IPS-NIHi7 (cell line): ENCODE measurements around the gene IER5.

Experiments
- DNase-seq: peaks from one replicate; pipeline ENCODE4 v3.0.0; 2012; ENCODE audit warnings: mixed read lengths; ENCODE audit errors: extremely low spot score

IER5 gene

DNA sequence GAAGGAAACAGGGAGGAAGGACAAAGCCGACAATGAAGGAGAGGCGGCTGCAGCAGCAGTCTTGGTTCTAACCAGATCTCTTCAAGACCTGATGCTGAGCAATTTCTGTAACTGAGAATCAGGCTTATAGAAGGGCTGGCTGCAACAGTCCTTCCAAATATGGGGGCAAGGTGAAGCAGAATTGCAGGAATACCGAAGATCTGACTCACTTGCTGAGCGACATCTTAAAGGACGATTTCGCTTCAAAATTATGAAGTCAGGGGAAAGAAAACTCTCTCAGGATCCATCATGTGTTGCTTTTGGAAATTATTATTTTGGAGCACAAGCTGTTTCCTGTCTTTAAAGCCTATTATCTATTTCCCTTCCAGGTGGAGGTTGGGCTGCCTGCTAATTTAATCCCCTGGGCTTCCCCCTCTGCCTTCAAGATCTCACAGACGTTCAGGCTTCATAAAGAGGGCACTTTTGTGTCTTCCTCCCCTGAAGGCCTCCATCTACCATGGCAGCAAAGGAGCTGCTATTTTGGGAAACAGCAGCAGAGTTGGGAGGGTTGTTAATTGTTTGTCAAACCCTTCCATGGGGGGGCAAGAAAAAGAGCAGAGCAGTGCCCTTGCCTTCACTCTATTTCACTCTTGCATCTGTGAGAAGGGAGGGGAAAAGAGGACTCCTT lies 10.8 kb upstream of the IER5 start:
- DNase-seq: no peak

DNA sequence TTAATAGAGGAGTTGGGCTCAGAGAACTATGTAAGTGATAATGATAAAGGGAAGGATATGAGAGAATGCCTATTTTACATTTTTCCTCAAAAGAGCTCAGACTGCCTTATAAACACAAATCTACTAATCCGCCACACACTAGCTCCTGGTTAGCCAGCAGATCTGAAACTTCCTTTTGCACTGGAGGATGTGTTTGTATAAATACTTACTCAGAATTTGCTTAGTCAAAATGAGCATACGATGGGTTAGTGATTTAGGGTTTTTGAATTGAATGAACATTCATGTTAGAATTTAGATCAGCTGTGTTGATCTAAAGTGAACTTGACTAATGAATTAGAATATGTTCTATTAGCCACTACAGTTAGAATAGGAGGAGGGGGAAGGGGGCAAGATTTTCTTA lies 9.1 kb upstream of the IER5 start:
- no peak for DNase-seq

DNA sequence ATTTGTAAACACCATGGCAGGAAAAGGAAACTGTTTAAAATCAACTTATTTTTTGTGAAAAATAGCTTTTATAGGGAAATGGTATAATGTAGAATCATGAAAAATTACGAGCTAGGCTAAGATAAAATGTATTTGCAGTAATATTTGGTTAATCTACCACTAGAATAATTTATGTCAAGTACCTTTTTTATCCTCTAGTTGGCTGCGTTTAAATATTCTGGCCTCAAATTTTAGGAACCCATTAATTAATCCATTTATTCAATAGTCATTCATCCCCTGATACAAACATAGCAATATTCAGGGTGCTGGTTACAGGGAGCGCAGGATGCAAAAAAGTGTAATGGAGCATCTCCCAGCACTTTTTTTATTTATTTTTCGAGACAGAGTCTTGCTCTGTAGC lies 8.6 kb upstream of the IER5 start:
- no peak for DNase-seq

DNA sequence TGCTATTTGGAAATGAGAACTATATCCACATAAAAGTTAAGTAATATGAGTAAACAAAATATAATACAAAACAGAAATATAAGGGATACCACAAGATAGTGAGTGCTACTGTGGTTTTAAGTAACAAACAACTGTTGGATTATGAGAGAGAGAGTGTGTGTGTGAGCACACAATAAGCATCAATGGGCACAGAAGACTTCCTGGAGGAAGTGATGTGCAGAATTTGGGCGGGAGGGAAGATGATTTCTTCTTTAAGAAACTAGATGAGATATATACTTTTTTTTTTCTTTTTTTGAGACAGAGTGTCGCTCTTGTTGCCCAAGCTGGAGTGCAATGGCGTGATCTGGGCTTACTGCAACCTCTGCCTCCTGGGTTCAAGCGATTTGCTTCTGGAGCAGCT lies 7.9 kb upstream of the IER5 start:
- DNase-seq: no peak

DNA sequence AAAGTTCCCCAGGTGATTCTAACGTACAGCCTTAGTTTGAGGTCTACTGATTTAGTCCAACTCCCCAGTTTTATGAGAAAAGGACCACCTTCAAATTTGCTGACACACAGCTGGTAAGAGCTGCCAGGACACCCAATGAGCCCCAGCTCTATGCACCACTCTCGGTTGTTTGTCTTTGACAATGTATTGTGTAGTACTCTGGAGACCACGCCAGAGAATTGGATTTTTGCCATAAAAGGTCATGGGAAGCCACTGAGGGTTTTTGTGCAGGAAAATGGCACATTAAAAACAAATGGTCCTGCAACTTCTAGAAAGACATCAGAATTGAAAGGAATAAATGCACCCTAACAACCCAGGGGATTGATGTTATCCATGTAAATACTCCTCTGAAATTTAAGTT lies 7.1 kb upstream of the IER5 start:
- DNase-seq: no peak

DNA sequence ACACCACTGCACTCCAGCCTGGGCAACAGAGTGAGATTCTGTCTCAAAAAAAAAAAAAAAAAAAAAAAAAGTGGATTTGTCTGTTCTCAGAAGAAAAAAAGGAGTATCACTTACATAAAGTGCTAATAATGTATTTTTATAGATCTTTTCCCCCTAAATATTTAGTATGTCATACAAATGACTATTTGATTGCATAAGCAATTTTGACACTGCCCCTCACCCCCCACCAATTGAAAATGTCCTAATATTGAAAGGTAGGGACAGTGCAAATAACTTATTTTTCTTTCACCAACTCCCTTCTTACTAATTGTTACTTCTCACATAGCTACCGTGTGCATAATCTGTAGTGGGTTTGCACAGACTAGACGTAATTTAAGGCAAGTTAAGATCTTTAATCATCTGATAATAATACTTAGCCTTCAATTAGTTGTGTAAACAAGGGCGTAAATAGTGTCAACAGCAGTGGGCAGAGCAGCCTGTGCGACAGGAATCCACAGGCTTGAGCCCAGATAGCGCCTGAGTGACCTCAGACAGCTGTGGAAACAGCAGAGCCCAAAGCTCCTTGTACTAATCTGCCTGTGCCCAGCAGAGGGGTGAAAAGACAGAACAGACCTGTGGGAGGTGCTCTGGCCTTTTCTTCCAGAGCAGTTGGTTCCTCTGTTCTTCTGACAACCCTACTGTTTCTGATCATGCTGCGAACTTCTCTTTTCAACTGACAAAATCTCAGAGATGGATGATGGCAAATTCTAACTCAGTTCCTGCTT lies 4.5 kb upstream of the IER5 start:
- DNase-seq: peak; percentile 69

DNA sequence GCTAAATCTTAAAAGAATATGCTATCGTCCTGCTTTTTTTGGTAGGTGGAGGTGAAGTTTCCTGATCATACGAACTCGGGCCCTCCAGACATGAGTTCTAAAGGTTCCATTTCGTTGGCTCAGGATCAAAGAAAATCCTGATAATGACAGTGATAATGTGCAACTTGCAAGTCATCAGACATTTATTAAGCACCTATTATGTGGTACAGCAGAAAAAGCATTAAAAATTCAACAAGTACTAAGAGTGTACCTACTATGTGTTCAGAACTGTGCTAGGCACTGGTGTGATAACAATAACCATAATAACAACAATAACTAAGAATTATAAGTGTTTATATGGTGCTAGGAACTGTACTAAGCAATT lies 3.9 kb upstream of the IER5 start:
- DNase-seq: no peak

DNA sequence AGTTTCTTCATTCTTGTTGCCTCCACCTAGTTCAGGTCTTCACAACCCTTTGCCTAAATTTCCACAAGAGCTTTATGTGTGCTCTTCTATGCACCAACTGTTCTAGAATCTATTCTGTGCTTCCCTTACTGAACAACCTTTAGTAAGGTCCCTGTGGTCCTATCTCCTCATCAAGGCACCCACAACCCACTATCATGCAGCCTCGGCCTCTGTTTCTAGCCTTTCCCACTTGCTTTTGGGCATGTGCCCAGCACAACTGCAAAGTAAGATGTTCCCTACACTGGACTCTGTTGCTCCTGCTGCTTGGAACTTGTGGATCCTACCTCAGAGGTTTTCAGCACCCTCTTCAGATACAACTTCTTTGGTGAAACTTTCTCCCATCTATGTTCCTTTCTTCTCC lies 2.4 kb upstream of the IER5 start:
- no peak for DNase-seq

DNA sequence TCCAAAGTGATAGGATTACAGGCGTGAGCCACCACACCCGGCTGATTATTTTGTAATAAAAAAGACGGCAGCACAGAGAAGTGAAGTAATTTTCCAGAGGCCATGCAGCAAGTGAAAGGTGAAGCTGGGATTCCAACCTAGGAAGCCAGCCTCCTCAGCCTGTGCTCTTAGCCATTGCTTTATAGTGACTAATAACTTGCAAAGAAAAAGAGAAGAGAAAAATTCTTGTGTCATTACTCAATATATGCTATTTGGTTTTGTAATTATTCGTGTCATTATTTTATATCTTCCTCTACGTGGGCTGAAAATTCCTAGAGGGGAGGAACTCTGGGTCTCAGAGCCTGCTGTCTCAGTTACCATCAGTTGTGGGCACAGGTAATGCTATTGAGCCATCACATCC lies 1.6 kb upstream of the IER5 start:
- DNase-seq: no peak

DNA sequence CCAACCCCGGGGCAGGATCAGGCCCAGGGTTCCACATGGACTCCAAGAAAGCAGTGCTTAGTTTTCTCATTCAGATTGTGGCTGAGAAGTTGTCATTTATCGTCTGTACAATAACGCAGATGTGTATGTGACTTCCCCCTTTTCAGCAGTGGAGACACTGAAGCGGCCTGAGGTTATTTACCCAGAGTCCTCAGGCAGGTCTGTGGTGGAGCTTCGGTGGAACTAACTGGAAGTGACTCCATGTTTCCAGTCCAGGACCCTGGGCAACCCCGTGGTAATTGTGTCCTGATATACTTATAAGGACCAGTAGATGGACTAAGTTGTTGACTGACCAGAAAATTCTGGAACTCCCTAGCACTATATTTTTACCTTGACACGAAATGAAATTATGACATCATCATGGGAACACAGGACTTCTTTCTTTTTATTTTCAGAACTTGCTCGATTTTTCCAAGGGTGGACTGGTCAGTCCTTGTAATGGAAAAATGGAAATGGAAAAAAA lies 1.0 kb upstream of the IER5 start:
- no peak for DNase-seq

DNA sequence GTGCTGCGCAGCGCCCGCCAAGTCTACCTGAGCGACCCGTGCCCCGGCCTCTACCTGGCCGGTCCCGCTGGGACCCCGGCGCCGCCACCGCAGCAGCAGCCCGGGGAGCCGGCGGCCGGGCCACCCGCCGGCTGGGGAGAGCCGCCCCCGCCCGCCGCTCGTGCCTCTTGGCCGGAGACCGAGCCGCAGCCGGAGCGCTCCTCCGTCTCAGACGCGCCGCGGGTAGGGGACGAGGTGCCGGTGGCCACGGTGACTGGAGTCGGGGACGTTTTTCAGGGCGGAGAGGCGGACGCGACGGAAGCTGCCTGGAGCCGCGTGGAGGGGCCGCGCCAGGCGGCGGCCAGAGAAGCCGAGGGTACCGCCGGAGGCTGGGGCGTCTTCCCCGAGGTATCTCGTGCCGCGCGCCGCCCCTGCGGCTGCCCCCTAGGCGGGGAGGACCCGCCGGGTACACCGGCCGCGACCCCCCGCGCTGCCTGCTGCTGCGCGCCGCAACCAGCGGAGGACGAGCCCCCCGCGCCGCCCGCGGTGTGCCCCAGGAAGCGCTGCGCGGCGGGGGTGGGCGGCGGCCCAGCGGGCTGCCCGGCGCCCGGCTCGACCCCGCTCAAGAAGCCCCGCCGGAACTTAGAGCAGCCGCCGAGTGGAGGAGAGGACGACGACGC lies 646 bp downstream of the IER5 start:
- no peak for DNase-seq

DNA sequence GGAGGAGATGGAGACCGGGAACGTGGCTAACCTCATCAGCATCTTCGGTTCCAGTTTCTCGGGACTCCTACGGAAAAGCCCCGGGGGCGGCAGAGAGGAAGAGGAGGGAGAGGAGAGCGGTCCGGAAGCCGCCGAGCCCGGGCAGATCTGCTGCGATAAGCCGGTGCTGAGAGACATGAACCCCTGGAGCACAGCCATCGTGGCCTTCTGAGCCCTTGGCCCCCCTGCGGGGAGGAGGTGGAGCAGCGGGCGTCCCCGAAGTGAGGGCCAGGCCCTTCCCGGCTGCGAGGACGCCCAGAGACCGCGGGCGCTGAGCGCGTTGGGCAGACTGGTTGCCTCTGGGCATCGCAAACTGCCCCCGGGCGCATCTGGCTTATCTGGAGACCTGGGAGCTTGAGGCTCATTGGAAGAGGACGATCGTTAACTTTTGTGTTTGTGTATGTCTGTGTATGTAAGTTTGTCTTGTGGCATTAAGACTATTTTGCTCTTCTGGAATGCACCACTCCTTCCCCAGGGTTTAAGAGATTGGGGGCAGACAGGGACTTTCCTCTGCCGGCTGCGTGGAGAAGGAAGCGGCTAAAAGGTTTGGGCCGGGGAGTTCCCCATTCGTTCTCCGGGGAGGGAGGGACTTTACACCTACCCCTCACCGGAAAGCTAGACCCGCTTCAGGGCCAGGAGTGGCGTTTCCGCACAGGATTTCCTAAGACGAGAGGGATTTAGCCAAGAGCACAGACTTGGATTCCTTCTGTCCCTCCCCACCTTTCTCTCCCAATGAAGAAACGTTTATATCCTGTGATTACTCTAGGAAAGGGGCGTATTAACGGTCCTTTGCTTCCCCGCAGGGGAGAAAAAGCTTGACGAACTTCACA lies 1.4 kb downstream of the IER5 start:
- no peak for DNase-seq

DNA sequence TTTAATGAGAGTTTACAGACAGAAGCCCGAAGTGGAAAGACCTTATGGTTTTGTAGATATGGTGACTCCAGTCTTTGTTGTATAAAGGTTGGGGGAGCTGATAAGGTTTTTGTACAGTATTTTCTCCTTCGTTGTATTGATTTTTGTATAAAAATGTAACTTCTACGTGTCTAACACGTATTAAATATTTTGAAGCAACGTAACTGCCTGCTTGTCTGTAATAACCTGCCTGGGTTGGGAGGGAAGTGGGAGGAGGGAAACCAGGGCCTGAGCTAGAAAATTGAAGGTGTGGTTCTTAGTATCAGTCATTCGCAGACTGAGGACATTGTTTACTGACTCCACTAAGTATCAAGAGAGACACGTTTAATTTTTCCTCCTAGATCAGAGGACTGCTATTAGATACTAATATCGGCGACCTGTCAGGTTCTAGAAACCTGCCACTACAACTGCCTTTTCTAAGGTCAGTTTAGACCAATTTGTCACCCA lies 2.2 kb downstream of the IER5 start:
- DNase-seq: no peak

DNA sequence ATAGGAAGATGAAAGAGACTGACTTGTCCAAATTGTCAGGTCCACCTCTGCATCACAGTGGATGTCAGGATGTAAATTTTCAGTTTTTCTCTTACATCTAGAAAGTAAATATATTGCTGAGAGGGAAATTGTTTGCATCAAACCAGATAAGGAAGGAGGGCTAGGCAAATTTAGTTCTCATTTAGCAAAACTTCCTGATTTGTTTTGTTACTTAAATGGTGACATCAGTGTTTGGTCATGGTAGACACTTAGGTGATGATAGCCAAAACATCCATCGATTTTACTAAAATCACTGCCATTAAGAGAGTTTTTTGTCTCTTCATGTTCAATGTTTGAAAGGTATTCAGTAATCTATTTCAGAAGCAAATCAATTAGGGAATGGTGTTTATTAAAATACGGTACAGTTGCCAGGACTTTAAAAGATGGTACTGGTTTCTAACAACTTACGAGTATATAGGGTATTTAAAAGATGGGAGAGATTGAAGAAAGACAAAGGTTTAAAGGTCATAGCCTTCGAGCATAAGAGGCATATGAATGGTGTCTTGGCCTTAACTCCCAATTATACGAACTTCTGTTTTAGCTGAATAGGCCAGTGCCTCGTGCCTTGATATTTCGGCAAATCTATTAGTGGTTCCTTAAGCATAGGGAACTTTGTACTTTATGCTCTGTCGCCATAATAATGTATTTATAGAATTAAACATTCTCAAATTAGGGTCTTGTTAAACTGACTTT lies 3.0 kb downstream of the IER5 start:
- no peak for DNase-seq

DNA sequence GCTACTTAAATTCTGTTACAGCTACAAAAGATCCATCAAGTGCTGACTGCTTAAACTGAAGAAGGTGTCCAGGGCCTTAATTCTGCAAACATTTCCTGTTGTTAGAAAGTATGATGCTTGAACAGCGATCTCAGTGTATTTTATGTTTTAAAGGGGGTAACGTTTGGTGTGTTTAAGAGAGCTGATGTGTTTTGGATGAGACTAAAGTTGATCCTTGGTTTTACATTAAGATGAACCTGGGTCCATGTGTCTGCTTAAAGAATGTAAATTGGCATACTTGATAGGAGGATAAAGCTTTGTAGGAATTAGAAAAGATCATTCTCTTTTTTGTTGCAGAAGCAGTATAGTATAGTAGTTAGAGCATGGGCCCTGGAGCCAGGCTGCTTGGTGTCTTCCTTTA lies 3.6 kb downstream of the IER5 start:
- DNase-seq: no peak

DNA sequence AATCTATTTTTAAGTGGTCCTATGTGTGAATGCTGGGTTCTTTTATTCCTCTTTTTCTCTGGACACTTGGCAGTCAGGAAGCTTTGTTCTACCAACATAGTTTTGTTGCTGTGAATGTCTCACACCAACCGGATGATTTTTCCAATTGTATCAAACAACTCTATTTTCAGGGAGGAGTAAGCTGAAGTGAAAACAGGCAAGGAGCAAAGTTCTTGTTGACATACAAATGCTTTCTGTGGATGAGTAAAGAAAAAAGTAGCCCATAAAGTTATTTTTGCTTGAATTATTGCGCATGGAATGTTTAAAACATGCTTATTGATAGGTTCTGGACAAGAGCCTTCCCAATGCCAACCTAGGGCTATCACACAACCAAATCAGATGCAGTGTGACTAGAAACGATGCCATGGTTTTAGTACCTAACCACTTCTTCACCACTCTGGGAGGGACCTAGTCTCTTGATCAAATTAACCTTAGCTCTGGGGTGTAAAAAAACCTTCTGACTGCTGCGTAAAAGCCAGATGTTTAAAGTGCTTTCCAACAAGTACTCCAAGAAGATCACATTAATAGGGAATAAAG lies 4.5 kb downstream of the IER5 start:
- DNase-seq: no peak

DNA sequence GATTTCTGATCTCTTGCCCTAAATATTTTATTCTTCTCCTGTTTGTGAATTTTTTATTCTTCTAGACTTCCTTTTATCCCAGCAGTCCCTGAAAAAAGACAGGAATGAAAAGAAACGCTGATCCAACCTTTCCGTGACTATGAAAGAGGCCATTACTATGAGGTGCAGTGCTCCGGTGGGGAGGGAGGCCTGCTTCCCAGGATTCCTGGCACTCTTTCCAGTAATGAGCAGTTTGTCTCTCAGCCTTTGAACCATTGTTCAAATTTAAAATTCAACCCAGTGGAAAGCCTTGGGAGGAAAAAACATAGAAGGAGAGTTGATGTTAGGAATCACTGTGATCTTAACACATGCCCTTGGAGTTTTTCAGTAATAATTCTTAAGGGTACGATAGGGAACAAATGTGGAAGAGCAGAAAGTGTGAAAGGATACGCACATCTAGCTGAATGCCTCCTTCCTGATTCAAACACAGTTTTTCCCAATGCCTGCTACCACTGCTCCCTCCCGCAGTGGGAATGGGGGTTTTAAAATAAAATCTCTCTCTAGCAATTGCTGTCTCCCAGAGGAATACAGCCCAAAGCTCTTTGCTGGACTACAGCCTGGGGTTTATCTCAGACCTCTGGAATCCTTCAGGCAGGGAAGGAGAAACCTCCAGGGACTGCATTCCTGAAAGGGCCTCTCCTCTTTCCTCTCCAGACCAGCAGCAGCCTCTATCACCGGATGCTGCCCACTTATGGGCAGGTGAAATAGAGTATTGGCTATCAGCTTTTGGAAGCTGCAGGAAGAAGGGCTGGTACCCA lies 6.1 kb downstream of the IER5 start:
- DNase-seq: no peak

DNA sequence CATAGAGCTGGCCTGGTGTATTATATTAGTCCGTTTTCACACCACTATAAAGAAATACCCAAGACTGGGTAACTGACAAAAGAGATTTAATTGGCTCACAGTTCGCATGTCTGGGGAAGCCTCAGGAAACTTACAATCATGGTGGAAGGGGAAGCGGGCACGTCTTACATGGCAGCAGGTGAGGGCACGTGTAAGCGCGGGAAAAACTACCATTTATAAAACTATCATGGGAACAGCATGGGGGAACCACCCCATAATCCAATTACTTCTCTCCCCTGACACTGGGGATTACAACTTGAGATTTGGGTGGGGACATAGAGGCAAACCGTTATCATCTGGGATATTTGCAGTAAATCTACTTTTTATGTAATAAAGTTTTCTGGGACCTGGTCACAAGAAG lies 6.8 kb downstream of the IER5 start:
- no peak for DNase-seq

DNA sequence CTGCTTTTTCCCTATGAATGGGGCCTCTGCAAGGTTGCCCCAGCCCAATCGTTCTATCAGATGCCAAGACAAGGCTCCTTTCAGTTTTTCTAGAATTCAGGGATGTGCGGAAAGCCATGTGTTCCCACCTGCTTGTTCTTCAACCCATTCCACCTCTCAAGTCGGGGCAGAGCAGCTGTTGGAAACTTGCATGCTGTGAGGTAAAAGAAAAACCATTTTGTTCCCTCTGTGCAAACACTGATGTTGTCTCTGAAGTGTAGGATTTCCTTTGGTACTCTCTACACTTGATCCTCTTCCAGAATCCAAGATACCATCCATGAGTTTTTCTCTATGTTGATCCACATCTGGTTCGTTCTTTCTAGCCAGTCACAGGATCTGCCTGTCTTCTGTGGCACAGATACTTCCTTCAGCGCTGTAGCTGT lies 7.3 kb downstream of the IER5 start:
- DNase-seq: no peak

DNA sequence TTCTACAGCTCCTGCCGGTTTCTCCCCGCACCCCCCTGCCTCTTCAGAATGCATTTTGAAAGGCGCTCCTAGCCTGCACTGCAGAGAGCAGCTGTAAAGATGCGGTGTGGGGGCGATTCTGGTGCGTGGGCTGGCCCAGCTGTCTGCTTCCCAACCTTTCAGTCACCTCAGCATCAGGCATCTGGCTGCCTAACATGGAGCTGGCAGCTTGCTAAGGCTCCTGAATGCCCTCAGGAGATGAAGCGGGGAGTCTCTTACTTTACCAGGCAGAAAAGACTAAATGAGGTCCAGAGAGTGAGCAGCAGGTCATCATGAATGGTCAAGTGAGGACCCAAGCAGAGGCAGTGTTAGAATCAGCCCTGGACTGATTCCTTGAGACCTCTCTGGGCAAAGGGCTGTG lies 8.7 kb downstream of the IER5 start:
- DNase-seq: no peak
